HG02642 (cell line): Measurements from ENCODE around the gene COL8A1.

Experiments
- ATAC-seq: cut with Tn5 transposase; IDR thresholded peaks from one replicate; pipeline ENCODE4 v1.9.1; 2021; ENCODE audit warnings: mild to moderate bottlenecking; ENCODE audit not compliant: unreplicated experiment, poor library complexity

Gene COL8A1

DNA sequence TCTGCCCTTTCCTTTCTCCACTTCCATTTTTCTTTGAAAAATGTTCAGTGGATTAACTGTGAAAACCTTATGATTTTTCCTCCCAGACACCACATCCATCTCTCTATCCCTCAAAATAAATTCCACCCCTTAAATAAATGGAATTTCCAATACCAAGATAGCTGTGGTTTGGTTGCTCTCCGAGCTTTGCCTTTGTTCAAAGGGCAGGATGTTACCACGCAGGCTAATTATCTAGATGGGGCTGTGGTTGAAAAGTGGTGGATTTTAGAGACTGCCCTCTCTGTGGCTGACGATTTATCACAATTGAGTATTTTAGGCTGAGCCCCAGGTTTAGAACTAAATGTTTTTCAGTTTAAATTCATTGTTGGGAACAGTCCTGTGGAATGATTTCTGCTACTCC lies 142.4 kb downstream of the COL8A1 start:
- ATAC-seq: no peak

DNA sequence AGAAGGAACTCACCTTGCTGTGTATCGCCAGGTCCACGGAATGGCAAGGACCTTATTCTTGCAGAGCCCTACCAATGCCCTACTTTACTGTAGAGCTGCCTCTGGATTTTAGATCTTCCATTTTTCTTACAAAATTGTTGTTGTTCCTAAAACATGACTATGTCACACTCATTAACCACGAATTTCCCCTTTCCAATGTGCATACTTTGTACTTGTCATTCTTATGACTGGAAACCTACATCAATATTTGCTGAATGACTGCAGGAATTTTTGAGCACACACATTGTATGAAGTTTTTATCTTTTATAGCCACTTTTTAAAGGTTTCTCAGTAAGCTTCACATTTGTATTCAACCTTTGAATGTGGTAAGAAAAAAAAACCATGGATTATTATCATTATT lies 143.4 kb downstream of the COL8A1 start:
- ATAC-seq: no peak

DNA sequence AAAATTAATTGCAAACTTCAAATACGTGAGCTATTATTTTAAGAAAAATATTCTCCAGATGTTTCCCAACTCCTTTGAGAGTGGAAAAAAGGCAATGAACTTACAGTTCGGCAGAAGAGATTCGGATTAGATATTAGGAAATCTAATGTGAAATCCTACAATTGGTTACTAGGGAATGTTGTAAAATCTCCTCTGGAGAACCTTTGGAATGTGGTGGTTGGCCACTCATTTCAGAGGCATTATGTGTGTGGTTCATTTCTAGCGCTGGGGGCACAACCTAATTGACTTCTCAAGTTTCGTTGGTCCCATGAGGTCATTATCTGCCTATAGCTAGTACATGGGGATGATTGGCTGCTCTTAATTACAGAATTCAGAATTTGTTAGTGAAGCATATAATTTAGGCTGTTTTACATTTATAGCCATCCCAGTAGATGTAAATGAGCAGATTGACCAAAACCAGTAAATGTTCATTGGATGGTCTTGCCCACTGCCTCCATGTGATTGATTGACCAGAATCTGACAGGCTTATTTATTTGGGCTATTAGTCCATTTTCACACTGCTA lies 144.7 kb downstream of the COL8A1 start:
- ATAC-seq: no peak

DNA sequence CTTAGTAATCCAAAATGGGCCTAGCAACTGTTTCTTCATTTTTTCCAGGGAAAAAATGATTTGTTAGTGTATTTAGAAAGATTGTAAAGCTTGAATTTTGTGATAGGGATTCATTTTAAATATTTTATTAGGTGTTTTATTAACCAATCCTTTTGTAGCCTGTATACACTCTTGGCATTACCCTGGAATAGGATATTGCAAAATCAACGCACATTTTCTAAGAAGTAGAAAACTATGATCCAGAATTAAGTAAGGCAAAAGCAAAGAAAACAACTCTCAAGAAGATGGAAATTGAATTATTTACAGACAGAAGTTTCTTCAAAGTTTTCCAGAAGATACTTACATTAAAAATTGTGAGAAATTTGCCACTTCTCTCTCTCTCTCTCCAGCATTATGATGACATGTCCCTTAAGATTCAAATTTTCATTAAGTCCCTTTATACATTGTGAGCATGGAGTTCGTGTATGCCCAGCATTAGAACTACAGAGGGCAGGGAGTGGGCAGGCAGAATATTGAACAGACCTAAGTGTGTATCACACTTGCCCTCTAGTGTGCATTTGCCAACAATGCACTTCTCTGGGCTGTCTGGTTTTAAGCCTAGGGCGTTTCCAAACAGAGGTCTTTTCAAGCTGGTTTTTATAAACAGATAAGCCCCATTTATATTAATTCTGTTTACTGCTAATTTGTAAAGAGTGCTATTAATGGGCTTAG lies 150.8 kb downstream of the COL8A1 start:
- ATAC-seq: peak; percentile 96

DNA sequence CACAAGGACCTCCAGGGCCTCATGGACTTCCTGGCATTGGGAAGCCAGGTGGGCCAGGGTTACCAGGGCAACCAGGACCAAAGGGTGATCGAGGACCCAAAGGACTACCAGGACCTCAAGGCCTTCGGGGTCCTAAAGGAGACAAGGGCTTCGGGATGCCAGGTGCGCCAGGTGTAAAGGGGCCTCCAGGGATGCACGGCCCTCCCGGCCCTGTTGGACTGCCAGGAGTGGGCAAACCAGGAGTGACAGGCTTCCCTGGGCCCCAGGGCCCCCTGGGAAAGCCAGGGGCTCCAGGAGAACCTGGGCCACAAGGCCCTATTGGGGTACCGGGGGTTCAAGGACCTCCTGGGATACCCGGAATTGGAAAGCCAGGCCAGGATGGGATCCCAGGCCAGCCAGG lies 156.1 kb downstream of the COL8A1 start:
- ATAC-seq: no peak

GRCh38 chr3:99795573-99795972 lies 157.2 kb downstream of the COL8A1 start:
- no peak for ATAC-seq

DNA sequence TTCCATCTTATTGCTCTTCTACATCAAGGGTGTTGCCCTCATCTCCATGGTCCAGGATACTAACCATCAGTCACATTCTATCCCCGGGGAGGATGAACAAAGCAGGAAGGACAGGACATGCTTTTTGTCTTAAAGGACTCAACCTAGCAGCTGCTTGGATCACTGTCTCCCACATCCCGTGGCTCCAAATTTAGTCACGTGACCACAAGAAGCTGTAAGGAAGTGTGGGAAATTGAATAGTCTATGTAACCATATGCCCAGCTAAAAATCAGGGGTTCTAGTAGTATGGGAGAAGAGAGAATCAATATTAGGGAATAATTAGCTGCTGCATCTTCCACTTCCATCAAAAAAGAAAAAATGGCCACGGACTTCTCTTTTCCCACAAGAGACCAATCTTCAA lies 161.0 kb downstream of the COL8A1 start:
- no peak for ATAC-seq

- no peak for ATAC-seq
Observed at GRCh38 chr3:99803297-99803696, 164.9 kb downstream of the COL8A1 start.

DNA sequence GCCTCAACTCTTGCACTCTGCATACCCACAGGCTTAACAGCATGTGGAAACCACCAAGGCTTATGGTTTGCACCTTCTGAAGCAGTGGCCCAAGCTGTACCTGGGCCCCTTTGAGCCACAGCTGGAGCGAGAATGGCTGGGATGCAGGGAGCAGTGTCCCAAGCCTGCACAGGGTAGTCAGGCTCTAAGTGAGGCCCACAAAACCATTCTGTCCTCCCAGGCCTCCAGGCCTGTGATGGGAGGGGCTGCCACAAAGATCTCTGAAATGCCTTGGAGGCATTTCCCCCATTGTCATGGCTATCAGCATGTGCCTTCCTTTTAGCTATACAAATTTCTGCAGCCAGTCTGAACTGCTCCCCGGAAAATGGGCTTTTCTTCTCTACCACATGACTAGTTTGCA lies 166.8 kb downstream of the COL8A1 start:
- ATAC-seq: no peak

DNA sequence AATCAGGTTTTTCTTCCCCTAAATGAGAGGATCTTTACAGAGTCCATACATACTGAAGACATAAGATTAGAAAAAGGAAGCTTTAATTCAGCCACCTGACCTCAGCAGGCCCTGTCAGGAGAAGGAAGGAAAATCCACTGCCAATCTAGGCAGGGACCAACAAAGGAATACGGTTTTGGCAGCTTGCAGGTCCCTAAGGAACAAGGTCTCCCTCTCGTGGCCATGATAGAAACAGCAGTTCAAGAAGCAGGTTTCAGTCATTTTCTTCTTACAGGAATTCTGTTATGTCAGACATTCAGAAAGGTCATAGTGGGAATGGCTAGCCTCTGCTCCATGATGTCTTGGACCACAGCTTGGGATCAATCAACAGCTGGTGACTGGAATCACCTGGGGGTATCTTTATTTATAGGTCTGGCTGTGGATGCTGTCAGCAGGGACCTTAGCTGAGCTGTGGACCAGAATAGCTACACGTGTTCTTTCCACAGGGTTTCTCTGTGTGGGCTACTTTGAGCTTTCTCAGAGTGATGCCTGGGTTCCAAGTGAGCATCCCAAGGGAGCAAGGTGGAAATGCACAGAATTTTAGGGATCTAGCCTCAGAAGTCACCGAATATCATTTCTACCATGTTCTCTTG lies 169.9 kb downstream of the COL8A1 start:
- peak; percentile 69 for ATAC-seq

DNA sequence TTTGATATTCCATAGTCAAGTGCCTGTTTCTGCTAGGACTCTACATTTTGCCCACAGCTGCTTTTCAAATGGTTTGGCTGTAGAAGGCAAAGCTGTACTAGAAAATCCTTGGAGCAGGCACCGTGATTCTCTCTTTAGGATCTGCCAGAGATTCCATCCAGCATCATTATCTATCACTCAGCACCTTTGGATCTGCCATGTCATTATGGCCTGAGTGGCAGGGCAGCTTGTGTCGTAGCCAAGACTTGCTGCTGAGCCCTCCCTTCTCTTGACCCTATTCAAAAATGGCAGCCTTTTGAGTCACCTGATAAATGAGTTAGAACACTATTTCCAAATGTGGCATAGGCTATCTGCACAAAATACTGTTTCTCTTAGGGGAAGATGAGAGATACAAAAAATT lies 171.2 kb downstream of the COL8A1 start:
- no peak for ATAC-seq

DNA sequence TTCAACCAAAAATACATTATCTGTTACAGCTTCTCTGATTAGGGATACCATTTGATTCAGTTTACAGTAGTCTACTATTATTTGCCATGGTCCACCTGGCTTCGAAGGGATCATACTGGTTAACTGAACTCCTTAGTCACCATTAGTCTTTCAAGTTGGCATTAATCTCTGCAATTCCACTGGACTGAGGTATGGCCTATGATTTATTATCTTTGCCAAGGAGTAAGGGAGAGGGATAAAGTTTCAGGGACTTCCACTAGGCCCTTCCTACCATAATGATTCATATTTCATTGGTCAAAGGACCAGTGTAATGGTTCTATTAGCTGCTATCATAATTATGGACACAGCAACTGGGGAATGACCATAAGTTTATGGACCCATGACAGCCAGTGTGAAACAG lies 172.0 kb downstream of the COL8A1 start:
- no peak for ATAC-seq

DNA sequence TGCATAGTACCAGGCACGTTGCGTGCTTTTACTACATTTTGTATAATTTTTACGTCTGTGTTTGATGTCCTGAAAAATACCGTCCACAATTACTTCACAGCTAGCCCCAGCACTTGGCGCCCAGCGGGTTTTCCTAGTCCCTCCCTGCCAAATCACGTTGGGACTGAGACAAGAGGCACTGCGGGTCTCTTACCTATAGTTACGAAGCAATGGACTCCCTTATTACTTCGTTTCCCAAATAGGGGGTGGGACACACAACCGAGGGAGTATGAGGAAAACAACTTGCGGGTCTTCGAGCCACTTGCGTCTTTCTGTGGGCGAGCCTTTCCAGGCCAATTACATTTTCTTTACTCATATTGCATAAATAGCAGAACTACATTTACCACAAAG lies 178.6 kb downstream of the COL8A1 start:
- no peak for ATAC-seq

DNA sequence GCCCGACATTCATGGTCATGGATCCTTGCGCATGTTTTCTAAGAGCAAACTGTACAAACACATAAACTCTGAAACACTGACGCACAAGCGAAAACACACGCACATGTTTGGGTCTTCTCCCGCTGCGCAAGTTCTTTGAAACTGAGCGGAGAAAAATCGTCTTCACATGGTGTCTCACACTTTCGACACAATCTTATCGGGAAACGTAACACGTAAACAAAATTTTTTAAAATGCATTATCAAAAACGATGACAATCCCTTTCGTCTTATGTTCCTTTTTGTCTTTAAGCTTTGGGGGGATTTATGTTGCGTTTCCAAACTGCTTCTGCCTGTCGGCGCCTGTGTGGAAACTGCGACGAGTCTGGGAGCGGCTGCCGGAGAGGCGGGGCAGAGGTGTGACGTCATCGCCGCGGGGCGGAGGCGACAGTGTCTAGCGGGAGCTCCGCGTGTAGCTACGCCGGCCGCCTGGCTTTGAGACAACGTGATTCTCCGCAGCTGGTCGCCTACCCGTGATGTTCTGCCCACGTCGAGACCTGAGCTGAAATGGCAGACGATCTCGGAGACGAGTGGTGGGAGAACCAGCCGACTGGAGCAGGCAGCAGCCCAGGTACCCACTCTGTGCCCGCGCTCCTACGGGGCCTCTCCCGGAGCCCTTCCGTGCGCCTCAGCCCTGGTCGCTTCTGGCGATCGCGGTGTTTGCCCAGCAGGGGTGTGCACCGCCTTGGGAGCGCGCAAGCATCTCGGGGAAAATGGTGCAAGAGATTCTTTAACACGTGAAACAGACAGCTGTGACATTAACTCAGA lies 179.2 kb downstream of the COL8A1 start, which contains the start of gene CMSS1:
CMSS1 (plus strand) TSS at position 426 of the 804 bp plus-strand sequence.
- ATAC-seq: peak; percentile 98

GRCh38 chr3:99818818-99819217 lies 180.4 kb downstream of the COL8A1 start:
- no peak for ATAC-seq

- ATAC-seq: no peak
Observed at GRCh38 chr3:99823723-99824711, 185.6 kb downstream of the COL8A1 start.

GRCh38 chr3:99825004-99825640 lies 186.7 kb downstream of the COL8A1 start:
- no peak for ATAC-seq

- no peak for ATAC-seq
Observed at GRCh38 chr3:99829844-99830243, 191.4 kb downstream of the COL8A1 start.

- ATAC-seq: no peak
Observed at GRCh38 chr3:99833617-99834205, 195.3 kb downstream of the COL8A1 start.
